HTERT RPE-1 (cell line): Measurements from ENCODE around the gene C21orf91.
"Not testable (repeated sequence)": the region's sequence is repeated elsewhere in the genome, so short reads cannot be mapped to it uniquely, and the experiment has no call there.

ENCODE experiments used
- in situ Hi-C: fragments of 300-500 bp; cut with MboI; formaldehyde crosslinking; loops from 4 replicates; pipeline ENCODE4 v1.14.3; 2020; ENCODE audit warnings: low sequenced_read_pairs

Gene C21orf91

GRCh38 chr21:17779980-17780379, 39.2 kb downstream of the C21orf91 start:
- in situ Hi-C loops, result no loop called here

GRCh38 chr21:17779496-17779895, 39.7 kb downstream of the C21orf91 start:
- in situ Hi-C loops, result no loop called here

- in situ Hi-C loops, result no loop called here
Measured at GRCh38 chr21:17777072-17777765, 41.9 kb downstream of the C21orf91 start.

DNA sequence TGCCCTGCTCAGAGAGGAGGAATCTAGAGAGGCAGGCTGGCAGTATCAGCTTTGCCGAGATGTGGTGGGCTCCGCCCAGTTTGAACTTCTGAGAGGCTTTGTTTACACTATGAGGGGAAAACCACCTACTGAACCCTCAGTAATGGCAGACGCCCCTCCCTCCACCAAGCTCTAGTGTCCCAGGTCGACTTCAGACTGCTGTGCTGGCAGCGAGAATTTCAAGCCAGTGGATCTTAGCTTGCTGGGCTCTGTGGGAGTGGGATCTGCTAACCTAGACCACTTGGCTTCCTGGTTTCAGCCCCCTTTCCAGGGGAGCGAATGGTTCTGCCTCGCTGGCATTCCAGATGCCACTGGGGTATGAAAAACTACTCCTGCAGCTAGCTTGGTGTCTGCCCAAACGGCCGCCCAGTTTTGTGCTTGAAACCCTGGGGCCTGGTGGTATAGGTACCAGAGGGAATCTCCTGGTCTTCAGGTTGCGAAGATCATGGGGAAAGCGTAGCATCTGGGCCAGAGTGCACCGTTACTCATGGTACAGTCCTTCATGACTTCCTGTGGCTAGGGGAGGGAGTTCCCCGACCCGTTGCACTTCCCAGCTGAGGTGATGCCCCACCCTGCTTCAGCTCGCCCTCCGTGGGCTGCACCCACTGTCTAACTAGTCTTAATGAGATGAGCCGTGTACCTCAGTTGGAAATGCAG, 43.6 kb downstream of the C21orf91 start:
- in situ Hi-C loops, result no loop called here

- in situ Hi-C loops, result not testable (repeated sequence)
Measured at GRCh38 chr21:17775021-17775420, 44.1 kb downstream of the C21orf91 start.

DNA sequence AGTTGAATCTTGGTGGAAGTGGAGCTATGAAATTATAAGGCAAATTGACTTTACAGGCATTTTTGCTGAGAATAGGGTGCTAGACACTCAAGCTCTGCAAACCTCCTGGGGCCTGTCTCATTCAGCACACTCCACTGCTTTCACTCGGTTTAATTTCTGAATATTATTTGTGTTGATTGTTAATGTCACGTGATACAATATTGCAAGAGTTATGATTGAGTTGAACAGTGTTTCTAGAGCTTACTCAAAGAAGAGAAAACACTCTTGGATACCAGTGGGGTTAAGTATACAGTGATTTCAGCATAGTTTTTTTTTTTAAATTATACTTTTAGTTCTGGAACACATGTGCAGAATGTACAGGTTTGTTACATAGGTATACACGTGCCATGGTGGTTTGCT, 49.7 kb downstream of the C21orf91 start:
- in situ Hi-C loops, result no loop called here

DNA sequence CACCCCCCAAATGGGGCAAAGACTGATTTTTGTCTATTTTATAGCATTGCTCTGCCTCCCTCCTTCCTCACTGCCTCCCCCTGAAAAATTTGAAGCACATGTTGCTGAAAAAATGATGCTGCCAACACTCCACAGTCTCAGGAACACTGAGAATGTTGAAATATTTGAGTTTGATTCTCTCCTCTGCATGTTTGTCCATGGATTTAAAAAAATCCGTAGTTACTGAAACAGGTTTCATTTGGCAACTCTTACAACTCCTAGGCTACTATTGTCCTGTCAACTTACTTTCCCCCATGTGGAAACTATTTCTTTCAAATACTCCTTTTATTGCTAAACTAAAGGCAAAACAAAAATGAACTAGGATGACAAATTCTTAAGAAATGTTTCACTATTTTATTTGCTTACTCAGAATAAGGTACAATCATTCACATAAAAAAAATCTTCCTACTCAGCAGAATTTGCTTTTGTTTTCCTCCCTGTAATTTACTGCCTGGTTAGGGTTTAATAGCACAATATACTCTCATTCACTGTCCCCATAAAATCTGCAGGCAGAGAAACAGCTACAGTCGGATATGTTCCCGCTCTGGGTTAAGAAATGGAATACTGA, 50.2 kb downstream of the C21orf91 start:
- in situ Hi-C loops, result no loop called here

DNA sequence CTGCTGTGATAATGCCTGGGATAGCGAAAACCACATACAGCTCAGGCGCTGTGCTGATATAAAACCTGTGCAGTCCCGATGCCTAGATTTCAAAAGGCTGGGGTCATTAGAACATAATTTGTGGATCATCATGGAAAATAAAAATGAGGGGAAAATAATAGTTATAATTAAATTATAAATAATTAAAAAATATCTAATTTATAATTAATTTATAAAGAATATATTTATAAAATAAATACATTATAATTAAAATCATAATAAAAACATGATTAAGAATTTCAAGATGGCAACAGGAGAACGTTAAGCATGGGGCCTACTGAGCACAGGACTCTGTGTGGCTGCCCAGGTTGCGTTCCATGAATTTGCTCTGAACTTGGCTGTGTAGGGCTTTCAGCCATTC, 53.9 kb downstream of the C21orf91 start:
- in situ Hi-C loops, result no loop called here

GRCh38 chr21:17763288-17764037, 55.7 kb downstream of the C21orf91 start:
- in situ Hi-C loops, result no loop called here

DNA sequence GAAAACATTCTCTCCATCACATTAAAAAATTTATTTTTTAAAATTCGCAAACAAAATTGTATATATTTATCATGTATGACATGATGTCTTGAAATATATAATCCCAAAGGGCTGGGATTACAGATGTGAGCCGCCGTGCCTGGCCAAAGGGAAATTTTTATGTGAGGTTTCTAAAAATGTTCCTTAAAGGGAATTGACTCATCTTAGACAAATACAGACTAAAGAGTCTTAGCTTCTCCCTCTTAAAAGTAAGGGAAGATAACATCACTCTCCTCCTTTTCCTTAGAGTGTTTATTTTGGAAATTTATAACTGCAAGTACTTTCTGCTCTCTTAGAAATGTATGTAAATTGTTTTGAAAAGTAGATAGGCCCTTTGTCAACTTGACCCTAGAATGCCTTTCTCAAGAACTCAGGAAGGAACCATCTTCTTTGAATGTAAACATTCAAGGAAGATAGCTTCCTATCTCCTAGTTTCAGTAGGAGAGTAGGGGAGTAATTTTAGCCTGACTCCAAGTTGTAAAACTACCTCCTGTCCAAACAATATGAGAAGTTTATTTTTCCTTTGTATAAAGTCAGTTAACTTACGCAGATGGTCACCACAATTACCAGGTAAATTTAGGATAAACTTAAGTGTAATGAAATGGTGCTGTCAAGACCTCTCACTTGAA, 59.5 kb downstream of the C21orf91 start:
- in situ Hi-C loops, result no loop called here

- in situ Hi-C loops, result no loop called here
Measured at GRCh38 chr21:17758683-17759082, 60.5 kb downstream of the C21orf91 start.

DNA sequence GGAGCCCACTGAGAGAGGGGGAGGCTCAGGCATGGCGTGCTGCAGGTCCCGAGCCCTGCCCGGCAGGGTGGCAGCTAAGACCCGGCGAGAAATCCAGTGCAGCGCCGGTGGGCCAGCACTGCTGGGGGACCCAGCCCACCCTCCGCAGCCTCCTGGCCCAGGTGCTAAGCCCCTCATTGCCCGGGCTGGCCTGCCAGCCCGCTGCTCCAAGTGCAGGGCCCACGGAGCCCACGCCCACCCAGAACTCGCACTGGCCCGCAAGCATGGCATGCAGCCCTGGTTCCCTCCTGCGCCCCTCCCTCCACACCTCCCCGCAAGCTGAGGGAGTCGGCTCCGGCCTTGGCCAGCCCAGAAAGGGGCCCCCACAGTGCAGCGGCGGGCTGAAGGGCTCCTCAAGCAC, 61.5 kb downstream of the C21orf91 start:
- in situ Hi-C loops, result no loop called here

DNA sequence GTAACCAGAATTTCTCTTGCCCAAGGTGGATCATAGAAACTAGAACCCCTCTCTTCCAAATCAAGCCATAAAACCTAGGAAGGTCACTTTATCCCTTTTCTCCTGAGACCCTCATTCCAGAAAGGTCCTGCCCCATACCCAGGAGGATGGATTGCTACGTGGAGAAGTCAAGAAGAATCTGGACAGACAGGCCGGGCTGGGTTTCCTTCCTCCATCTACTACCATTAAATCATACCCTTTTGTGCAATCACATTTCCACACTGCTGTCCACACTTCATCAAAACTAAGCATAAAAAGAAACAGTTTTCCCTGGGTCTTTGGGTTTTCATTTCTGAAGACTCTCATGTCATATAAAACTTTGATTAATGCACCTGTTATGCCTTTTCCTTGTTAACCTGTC, 65.4 kb downstream of the C21orf91 start:
- in situ Hi-C loops, result no loop called here

DNA sequence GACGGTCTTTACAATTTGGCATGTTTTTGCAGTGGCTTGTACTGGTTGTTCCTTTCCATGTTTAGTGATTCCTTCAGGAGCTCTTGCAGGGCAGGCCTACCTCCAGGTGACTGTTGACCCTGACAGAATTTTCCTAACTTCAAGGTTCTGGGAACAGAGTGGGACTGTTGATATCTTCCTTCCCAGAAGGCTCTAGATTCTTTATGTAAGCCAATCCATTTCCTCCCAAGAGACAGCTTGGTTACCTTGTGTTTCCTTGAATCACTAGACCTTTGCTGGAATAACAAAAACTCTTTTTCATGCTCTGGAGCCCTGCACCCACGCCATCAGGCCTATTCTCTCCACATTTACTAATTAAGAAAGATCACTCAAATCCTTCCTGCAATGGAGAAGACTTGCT, 67.0 kb downstream of the C21orf91 start:
- in situ Hi-C loops, result no loop called here

GRCh38 chr21:17746920-17747319, 72.2 kb downstream of the C21orf91 start:
- in situ Hi-C loops, result no loop called here

GRCh38 chr21:17745086-17745485, 74.1 kb downstream of the C21orf91 start:
- in situ Hi-C loops, result no loop called here

DNA sequence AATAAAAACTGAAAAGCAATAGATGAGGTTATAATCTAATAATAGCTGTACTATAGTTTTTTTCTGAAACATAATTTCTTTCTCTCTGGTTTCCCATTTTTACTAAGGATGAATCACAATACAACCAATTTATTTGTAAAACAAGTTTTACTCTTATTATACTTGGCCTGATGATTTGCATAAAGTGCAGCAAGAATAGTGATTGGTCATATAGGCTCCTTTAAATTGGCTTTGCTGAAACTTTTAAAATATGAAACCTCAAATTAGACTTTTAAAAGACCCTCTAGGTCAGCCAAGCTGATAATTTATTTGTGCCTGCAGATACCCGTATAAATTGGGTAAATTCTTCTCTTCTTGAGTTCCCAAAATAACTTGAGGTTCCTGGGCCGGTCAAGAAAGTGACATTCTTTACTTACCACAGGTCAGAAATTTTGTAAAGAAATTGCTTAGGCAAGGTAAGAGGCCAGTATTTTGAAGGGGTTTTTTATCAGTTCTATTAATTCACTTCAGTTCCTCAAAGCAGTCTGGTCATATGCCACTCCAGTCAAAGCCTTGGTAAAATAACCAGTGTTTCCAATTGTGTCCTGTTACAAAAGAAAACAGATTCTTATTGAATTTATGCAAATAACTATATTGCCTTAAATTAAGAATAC, 76.1 kb downstream of the C21orf91 start:
- in situ Hi-C loops, result no loop called here

GRCh38 chr21:17742181-17742580, 77.0 kb downstream of the C21orf91 start:
- in situ Hi-C loops, result no loop called here
